Measurements from ENCODE around the gene KMT2E.
"Not testable (repeated sequence)": the region's sequence is repeated elsewhere in the genome, so short reads cannot be mapped to it uniquely, and the experiment has no call there.

Gene KMT2E

DNA sequence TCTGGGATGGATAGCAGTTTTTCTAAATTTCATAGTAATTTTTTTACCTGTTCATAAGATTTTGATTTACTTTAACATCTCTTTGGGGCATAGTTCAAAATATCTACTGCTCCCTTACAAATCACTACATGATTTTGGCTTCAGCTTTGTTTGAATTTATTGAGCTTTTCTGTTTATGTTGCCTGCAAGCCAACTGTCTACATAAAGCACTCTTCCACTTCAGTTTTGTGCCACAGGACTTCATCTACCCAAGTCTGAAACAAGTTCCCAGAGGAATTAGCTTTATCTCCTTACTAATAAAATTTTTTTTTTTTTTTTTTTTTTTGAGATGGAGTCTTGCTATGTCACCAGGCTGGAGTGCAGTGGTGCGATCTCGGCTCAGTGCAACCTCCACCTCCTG is 45.4 kb upstream of the KMT2E start:
- in situ Hi-C loops (cut with MboI; ENCODE audit: low sequenced_read_pairs, unreplicated experiment), result no loop called here
- TF ChIP-seq, protein P1, sequence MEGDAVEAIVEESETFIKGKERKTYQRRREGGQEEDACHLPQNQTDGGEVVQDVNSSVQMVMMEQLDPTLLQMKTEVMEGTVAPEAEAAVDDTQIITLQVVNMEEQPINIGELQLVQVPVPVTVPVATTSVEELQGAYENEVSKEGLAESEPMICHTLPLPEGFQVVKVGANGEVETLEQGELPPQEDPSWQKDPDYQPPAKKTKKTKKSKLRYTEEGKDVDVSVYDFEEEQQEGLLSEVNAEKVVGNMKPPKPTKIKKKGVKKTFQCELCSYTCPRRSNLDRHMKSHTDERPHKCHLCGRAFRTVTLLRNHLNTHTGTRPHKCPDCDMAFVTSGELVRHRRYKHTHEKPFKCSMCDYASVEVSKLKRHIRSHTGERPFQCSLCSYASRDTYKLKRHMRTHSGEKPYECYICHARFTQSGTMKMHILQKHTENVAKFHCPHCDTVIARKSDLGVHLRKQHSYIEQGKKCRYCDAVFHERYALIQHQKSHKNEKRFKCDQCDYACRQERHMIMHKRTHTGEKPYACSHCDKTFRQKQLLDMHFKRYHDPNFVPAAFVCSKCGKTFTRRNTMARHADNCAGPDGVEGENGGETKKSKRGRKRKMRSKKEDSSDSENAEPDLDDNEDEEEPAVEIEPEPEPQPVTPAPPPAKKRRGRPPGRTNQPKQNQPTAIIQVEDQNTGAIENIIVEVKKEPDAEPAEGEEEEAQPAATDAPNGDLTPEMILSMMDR (IDR thresholded peaks at IDR 0.05; ENCODE audit: borderline replicate concordance, control extremely low read depth, extremely low read depth, insufficient read depth, missing control alignments), result no peak
- DNase-seq (ENCODE audit: low spot score), result no peak

DNA sequence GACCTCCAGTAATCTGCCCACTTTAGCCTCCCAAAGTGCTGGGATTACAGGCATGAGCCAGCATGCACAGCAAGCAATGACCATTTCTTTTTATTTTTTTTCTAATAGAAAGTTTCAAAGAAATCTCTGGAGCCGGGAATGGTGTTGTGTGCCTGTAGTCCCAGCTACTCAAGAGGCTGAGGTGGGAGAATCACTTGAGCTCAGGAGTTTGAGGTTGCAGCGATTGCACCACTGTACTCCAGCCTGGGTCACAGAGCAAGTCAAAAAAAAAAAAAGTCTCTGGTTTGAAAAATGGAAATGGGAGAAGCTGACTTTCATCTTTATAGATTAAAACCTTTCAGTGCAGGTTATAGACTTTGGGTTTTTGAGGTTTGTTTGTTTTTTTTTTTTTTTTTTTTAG is 44.8 kb upstream of the KMT2E start:
- in situ Hi-C loops (cut with MboI; ENCODE audit: low sequenced_read_pairs, unreplicated experiment), result no loop called here

DNA sequence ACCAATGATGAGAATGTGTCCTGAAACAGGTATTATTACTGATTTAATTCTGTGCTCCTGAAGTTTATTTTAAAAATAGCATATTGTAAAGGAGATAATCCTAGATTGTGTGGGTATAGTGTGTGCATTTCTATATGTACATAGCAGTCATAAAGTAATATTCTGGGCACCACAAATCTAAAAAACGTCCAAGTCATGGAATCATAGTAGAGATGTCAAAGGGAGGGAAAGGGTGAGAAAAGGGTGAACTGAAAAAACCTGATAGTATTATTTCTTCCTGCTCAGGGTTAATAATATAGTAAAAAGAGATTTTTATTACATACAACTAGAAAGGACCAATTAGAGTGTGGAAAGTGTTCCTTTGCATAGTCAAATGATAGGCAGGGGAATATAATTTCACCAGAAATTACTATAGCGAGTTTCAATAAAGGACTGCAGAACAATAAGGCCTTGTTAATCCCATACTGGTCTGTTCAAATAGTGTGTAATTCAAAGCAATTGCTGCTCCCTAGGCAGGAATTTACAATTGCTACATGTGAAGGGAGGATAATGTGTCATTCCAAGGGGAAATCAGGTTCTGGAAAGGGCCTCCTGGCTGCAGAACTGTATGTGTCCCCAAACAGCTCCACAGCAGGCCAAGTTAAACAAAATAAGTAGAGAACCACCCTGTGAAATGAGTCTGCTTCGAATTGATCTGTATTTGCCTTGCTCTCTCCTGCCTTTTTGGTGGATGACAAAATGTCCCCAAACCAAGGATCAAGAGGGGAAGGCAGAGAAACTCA is 42.5 kb upstream of the KMT2E start:
- in situ Hi-C loops (cut with MboI; ENCODE audit: low sequenced_read_pairs, unreplicated experiment), result no loop called here
- DNase-seq (ENCODE audit: low spot score), result no peak
- TF ChIP-seq, protein P1 (IDR thresholded peaks at IDR 0.05; ENCODE audit: borderline replicate concordance, control extremely low read depth, extremely low read depth, insufficient read depth, missing control alignments), result no peak

More for the DNA sequence above, 44.8 kb upstream of the KMT2E start:
- no peak for DNase-seq (ENCODE audit: low spot score)
- TF ChIP-seq, protein P1 (IDR thresholded peaks at IDR 0.05; ENCODE audit: borderline replicate concordance, control extremely low read depth, extremely low read depth, insufficient read depth, missing control alignments), result no peak

DNA sequence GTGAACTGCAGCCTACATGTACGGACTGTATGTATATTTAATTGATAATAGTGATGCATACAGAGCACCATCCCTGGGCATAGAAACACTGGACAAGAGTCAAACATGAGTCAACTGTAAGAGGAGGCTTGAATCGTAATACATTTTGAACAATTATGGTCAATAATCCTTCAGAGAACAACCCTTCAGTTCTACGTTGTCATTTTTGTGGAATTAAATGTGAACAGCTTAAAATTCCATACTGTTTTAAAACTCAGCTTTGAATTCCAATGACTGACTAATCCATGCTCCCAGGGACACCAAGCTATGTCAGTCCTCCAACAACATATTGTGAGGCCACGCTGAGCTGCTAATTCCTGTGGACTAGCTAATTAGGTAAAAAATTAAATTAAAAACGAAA is 41.5 kb upstream of the KMT2E start:
- TF ChIP-seq, protein P1 (IDR thresholded peaks at IDR 0.05; ENCODE audit: borderline replicate concordance, control extremely low read depth, extremely low read depth, insufficient read depth, missing control alignments), result no peak
- no peak for DNase-seq (ENCODE audit: low spot score)
- in situ Hi-C loops (cut with MboI; ENCODE audit: low sequenced_read_pairs, unreplicated experiment), result no loop called here

DNA sequence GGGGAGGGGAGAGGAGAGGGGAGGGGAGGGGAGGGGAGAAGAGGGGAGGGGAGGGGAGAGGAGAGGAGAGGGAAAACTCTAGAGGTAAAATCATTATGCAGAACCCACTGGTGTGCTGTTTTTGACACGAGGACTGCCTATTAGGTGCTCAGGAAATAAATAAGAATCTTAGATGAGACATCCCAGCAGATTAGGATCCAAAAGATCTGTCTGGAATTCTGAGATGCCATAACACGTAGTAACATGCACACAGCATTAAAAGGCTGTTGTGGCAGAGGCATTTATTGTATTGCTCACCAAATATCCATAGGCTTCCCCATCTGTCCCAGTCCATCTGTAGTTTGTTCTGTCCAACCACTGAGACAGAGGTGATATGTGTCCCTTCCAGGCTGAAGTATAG is 40.8 kb upstream of the KMT2E start:
- in situ Hi-C loops (cut with MboI; ENCODE audit: low sequenced_read_pairs, unreplicated experiment), result no loop called here
- TF ChIP-seq, protein P1 (IDR thresholded peaks at IDR 0.05; ENCODE audit: borderline replicate concordance, control extremely low read depth, extremely low read depth, insufficient read depth, missing control alignments), result no peak
- DNase-seq (ENCODE audit: low spot score), result no peak

DNA sequence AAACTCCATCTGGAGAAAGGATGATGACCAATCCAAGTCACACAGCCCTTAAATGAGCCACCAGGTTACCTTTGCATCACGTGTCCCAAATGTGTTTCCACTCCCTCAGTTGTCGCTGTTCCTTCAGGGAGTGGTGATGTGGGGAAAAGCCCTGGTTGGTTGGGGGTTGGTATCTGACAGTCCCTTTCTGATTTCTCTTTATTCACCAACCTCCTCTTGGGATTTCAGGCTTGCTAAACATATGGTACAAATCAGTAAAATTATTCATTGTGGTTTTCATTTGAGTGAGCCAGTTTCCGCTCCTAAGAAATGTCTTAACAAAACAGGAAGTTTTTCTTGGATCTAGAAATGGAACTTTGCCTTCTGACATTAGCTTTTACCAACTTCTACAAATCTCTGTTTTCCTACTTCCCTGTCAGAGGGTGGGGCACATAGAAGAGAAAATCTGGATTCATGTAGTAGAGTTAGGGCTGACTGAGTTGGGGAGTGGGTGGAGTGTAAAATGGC is 40.0 kb upstream of the KMT2E start:
- TF ChIP-seq, protein P1 (IDR thresholded peaks at IDR 0.05; ENCODE audit: borderline replicate concordance, control extremely low read depth, extremely low read depth, insufficient read depth, missing control alignments), result no peak
- in situ Hi-C loops (cut with MboI; ENCODE audit: low sequenced_read_pairs, unreplicated experiment), result no loop called here
- no peak for DNase-seq (ENCODE audit: low spot score)

DNA sequence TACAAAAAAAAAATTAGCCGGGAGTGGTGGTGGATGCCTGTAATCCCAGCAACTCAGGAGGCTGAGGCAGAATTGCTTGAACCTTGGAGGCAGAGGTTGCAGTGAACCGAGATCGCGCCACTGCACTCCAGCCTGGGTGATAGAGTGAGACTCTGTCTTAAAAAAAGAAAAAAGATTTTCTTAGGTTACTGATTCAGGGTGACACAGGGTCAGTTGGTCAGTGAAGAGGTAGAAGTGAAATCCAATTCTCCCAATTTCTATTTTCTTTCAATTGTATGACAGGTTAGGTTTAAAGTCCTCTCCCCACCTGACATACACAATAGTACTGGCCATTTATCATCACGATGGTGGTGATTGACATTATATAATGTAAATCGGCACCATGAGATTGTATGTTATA is 38.5 kb upstream of the KMT2E start:
- in situ Hi-C loops (cut with MboI; ENCODE audit: low sequenced_read_pairs, unreplicated experiment), result loop anchor here (25.0 kb wide), 1 partner anchor 362 kb away; no protein-coding TSS in a partner anchor
- DNase-seq (ENCODE audit: low spot score), result not testable (repeated sequence)

All from GM13976 (cell line).